Measurements from ENCODE around the gene AHDC1. TPM values are rescaled to one million over a fixed set of nuclear protein-coding genes. Genes with fewer than 3 reads are reported as not detected.
A peak's percentile ranks its signal among the peaks of the same experiment; 100 is the strongest.

The AHDC1 gene
- polyA plus RNA-seq, 1 donor (not counting 4 experiments of a cell fraction or from before 2014, with no cell fraction given): 4.2 TPM

DNA sequence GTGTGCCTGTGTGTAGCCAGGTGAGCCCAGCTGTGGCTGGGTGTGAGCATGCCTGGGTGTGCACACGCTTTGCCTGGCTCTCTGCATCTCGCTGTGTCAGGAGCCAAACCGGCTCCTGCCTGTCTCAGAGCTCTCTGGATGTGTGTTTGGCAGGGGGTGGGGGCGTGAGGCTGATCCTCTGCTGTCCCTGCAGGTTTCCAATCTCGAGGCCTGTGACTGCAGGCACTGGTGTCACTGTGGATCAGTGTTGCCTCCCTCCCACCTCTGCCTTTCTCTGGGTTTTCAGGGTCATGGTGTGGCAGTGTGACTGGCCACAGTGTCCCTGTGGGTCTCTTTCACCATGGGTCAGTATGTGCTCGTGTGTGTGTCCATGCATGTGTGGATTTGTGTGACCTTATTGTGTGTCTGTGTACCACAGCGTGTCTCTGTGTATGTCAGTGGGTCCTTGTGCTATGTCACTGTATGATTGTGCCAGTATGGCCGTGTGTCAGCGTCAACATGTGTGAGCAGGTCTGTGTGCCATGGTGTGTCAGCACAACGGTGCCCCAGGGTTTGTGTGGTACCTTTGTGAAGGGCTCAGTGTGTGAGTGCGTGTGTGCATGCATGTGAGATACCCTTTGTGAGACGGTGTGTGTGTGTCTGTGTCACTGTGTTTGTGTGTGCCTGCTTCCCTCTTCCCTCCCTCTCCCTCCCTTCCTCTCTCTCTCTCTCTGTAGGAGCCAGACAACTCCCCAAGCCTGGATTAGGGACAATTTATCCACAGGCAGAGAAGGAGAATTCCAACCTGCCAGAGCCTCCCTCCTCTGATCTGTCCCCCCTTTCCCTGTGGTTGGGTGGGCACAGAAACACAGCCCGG lies 43.4 kb downstream of the AHDC1 start:
- no peak for TF ChIP-seq EZH2 (IDR thresholded peaks at IDR 0.05; ENCODE audit: low read length)
- TF ChIP-seq, protein P1, sequence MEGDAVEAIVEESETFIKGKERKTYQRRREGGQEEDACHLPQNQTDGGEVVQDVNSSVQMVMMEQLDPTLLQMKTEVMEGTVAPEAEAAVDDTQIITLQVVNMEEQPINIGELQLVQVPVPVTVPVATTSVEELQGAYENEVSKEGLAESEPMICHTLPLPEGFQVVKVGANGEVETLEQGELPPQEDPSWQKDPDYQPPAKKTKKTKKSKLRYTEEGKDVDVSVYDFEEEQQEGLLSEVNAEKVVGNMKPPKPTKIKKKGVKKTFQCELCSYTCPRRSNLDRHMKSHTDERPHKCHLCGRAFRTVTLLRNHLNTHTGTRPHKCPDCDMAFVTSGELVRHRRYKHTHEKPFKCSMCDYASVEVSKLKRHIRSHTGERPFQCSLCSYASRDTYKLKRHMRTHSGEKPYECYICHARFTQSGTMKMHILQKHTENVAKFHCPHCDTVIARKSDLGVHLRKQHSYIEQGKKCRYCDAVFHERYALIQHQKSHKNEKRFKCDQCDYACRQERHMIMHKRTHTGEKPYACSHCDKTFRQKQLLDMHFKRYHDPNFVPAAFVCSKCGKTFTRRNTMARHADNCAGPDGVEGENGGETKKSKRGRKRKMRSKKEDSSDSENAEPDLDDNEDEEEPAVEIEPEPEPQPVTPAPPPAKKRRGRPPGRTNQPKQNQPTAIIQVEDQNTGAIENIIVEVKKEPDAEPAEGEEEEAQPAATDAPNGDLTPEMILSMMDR (optimal IDR thresholded peaks at IDR 0.05 in 1 of 3, IDR thresholded peaks at IDR 0.05 in 1 of 3, conservative IDR thresholded peaks at IDR 0.05 in 1 of 3; ENCODE audit: extremely low read depth in 1 of 3, insufficient read depth in 2 of 3, low read length in 3 of 3): no peak
- Histone ChIP-seq H3K9ac (ENCODE audit: control insufficient read depth, extremely low read depth, insufficient read depth, low read length) (peak overlapping the region; percentile 36), H3K4me1 (ENCODE audit: control insufficient read depth, extremely low read depth, insufficient read depth, low read length) (peaks cover 39% of the 10 kb centered on the region), H3K4me2 (ENCODE audit: control insufficient read depth, extremely low read depth, insufficient read depth, low read depth, low read length) (peak overlapping the region; percentile 26), H2AFZ (ENCODE audit: control insufficient read depth, low read length) (no peak overlapping the region), H3K36me3 (ENCODE audit: control insufficient read depth in 2 of 2, extremely low read depth in 1 of 2, insufficient read depth in 2 of 2, low read length in 2 of 2) (peaks cover 4 to 8% of the 10 kb centered on the region in 2 experiments), H3K4me3 (ENCODE audit: control insufficient read depth in 2 of 3, extremely low read depth in 1 of 3, insufficient read depth in 2 of 3, low read depth in 1 of 3, low read length in 3 of 3) (no peak overlapping the region), H3K27ac (ENCODE audit: control insufficient read depth, insufficient read depth, low read length) (peak overlapping the region; percentile 63), H3K9me1 (ENCODE audit: control insufficient read depth, extremely low read depth, insufficient read depth, low read length) (peaks cover 2% of the 10 kb centered on the region), H3K79me2 (ENCODE audit: control insufficient read depth, insufficient read depth, low read length) (peaks cover 37% of the 10 kb centered on the region), H3K27me3 (ENCODE audit: control insufficient read depth, extremely low read depth, insufficient read depth, low read length) (no peaks in the 10 kb centered on the region), H3K9me3 (ENCODE audit: control insufficient read depth, low read depth, low read length) (no peaks in the 10 kb centered on the region), H4K20me1 (ENCODE audit: control insufficient read depth, extremely low read depth, insufficient read depth, low read length) (peaks cover 2% of the 10 kb centered on the region)
- dilution Hi-C loops (cut with MboI; ENCODE audit: extremely low pct_ligation_motif_present, low sequenced_read_pairs): no loop called here
- FAIRE-seq (peak; percentile 74), DNase-seq (ENCODE audit: low read depth, low spot score) (no peak)

DNA sequence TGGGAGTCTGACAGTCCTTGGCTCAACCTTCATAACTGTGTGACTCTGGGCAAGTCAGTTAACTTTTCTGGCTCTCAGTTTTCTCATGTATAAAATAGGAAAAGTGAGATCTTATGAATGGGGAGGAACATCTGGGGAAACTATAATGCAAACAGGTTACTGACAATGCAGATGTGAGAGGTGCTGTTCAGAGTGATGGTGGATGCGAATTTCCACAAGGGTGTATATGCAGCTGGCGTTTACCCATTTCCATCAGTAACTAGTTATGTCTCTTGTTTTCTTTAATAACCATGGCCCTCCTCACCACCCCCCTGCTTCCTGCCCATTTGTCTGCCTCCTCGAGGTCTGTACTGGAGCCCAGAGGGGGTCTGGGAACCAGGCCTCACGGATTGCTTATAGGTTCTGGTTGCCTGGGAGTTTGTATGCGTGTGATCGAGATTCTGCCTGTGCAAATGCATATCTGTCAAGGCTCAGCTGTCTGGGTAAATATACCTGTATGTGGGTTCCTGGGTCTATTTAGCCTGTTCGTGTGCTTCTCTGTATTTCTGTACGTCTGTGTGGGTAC lies 44.4 kb downstream of the AHDC1 start:
- H3K27ac ChIP-seq (ENCODE audit: control insufficient read depth, insufficient read depth, low read length): peak overlapping the region; percentile 63
- dilution Hi-C loops (cut with MboI; ENCODE audit: extremely low pct_ligation_motif_present, low sequenced_read_pairs): no loop called here
- no peaks in the 10 kb centered on the region for H3K27me3 ChIP-seq (ENCODE audit: control insufficient read depth, extremely low read depth, insufficient read depth, low read length)
- TF ChIP-seq, protein P1 (optimal IDR thresholded peaks at IDR 0.05 in 1 of 3, IDR thresholded peaks at IDR 0.05 in 1 of 3, conservative IDR thresholded peaks at IDR 0.05 in 1 of 3; ENCODE audit: extremely low read depth in 1 of 3, insufficient read depth in 2 of 3, low read length in 3 of 3): no peak
- no peak for TF ChIP-seq EZH2 (IDR thresholded peaks at IDR 0.05; ENCODE audit: low read length)
- H3K79me2 ChIP-seq (ENCODE audit: control insufficient read depth, insufficient read depth, low read length): peaks cover 30% of the 10 kb centered on the region
- no peak overlapping the region for H2AFZ ChIP-seq (ENCODE audit: control insufficient read depth, low read length)
- peaks cover 3 to 8% of the 10 kb centered on the region in 2 experiments for H3K36me3 ChIP-seq (ENCODE audit: control insufficient read depth in 2 of 2, extremely low read depth in 1 of 2, insufficient read depth in 2 of 2, low read length in 2 of 2)
- no peak overlapping the region for H3K4me2 ChIP-seq (ENCODE audit: control insufficient read depth, extremely low read depth, insufficient read depth, low read depth, low read length)
- peaks cover 39% of the 10 kb centered on the region for H3K4me1 ChIP-seq (ENCODE audit: control insufficient read depth, extremely low read depth, insufficient read depth, low read length)
- no peak overlapping the region for H3K9ac ChIP-seq (ENCODE audit: control insufficient read depth, extremely low read depth, insufficient read depth, low read length)
- FAIRE-seq (no peak), DNase-seq (ENCODE audit: low read depth, low spot score) (no peak)
- H3K9me3 ChIP-seq (ENCODE audit: control insufficient read depth, low read depth, low read length): no peaks in the 10 kb centered on the region
- H3K9me1 ChIP-seq (ENCODE audit: control insufficient read depth, extremely low read depth, insufficient read depth, low read length): peaks cover 2% of the 10 kb centered on the region
- no peak overlapping the region for H3K4me3 ChIP-seq (ENCODE audit: control insufficient read depth in 2 of 3, extremely low read depth in 1 of 3, insufficient read depth in 2 of 3, low read depth in 1 of 3, low read length in 3 of 3)
- peaks cover 2% of the 10 kb centered on the region for H4K20me1 ChIP-seq (ENCODE audit: control insufficient read depth, extremely low read depth, insufficient read depth, low read length)
